NT2/D1 (cell line): ENCODE data around the gene IDH2.

Experiments
- YY1 ChIP-seq: IDR thresholded peaks from 2 replicates; pipeline ENCODE4 v1.6.1; 2011; ENCODE audit not compliant: insufficient read length, insufficient read depth
- ZNF274 ChIP-seq: IDR thresholded peaks from 2 replicates; pipeline ENCODE4 v1.6.1; 2011; ENCODE audit warnings: mild to moderate bottlenecking, low read depth, low read length

DNA sequence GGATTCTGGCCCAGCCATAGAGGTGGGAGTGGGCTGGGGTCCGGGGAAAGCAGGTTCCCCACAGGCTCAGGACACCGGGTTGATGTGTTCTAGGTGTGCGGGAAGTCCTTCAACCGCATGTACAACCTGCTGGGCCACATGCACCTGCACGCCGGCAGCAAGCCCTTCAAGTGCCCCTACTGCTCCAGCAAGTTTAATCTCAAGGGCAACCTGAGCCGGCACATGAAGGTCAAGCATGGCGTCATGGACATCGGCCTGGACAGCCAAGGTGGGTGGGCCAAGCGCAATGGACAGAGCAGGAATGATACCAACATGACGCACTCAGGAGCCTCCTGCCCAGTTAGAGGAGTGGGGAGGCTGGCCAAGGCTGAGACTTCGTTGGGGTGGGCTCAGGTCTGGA, 28.2 kb downstream of the IDH2 start:
- no peak for TF ChIP-seq ZNF274
- TF ChIP-seq YY1: no peak
